HepG2 (cell line): ENCODE data around the gene TSC22D4. TPM values are rescaled to one million over a fixed set of nuclear protein-coding genes. Genes with fewer than 3 reads are reported as not detected.
A peak's percentile ranks its signal among the peaks of the same experiment; 100 is the strongest.

Experiments
- ARNT ChIP-seq: fragments of 450-650 bp; IDR thresholded peaks from 2 replicates; pipeline ENCODE4 v1.6.1; 2017
- ATF7-NPFF ChIP-seq: sonication (generic); formaldehyde crosslinking; IDR thresholded peaks from 2 replicates; pipeline ENCODE4 v1.8.1; 2023; ENCODE audit warnings: mild to moderate bottlenecking, low read depth, missing genetic modification reagents, moderate library complexity
- CC2D1A ChIP-seq: sonication (generic); formaldehyde crosslinking; IDR thresholded peaks from 2 replicates; pipeline ENCODE4 v1.8.1; 2023; ENCODE audit warnings: mild to moderate bottlenecking, missing genetic modification reagents
- DNMT1 ChIP-seq: sonication (generic); formaldehyde crosslinking; IDR thresholded peaks from 2 replicates; pipeline ENCODE4 v1.5.1; 2020; ENCODE audit warnings: mild to moderate bottlenecking, missing genetic modification reagents
- ELF3 ChIP-seq: IDR thresholded peaks from 2 replicates; pipeline ENCODE4 v1.6.1; 2016; ENCODE audit warnings: missing genetic modification reagents, missing compliant biosample characterization
- EP300 ChIP-seq, 3 experiments: sonication (generic) in 1 of 3; formaldehyde crosslinking in 1 of 3; IDR thresholded peaks; 2 replicates each; pipeline versions ENCODE4 v1.5.1 to v1.6.1; 2011 to 2020; ENCODE audit warnings: low read depth in 2 of 3, low read length in 2 of 3, borderline replicate concordance in 1 of 3, improper control_type of control experiment in 1 of 3, mild to moderate bottlenecking in 1 of 3, missing genetic modification reagents in 1 of 3, moderate library complexity in 1 of 3
- FOXO1 ChIP-seq: sonication (generic); formaldehyde crosslinking; IDR thresholded peaks from 2 replicates; pipeline ENCODE4 v1.4.0; 2020; ENCODE audit warnings: missing genetic modification reagents
- GZF1 ChIP-seq: sonication (generic); formaldehyde crosslinking; IDR thresholded peaks from 2 replicates; pipeline ENCODE4 v1.5.1; 2020; ENCODE audit warnings: mild to moderate bottlenecking, missing genetic modification reagents
- HOXA9 ChIP-seq: sonication (generic); formaldehyde crosslinking; IDR thresholded peaks from 2 replicates; pipeline ENCODE4 v1.8.1; 2022; ENCODE audit warnings: missing genetic modification reagents, mild to moderate bottlenecking, moderate library complexity, borderline replicate concordance
- KAT7 ChIP-seq: IDR thresholded peaks from 2 replicates; pipeline ENCODE4 v1.6.1; 2018; ENCODE audit warnings: borderline replicate concordance, missing compliant biosample characterization
- PLSCR1 ChIP-seq: sonication (generic); formaldehyde crosslinking; IDR thresholded peaks from 2 replicates; pipeline ENCODE4 v1.5.0; 2020; ENCODE audit warnings: missing genetic modification reagents, mild to moderate bottlenecking, borderline replicate concordance
- RAD51 ChIP-seq: fragments of 450-650 bp; IDR thresholded peaks from 2 replicates; pipeline ENCODE4 v1.6.1; 2016; ENCODE audit warnings: borderline replicate concordance
- SATB2 ChIP-seq: sonication (generic); formaldehyde crosslinking; IDR thresholded peaks from 2 replicates; pipeline ENCODE4 v1.5.0; 2020; ENCODE audit warnings: missing genetic modification reagents
- SNAPC2 ChIP-seq: sonication (generic); formaldehyde crosslinking; IDR thresholded peaks from 2 replicates; pipeline ENCODE4 v1.8.1; 2022; ENCODE audit warnings: mild to moderate bottlenecking, missing genetic modification reagents
- XRCC5 ChIP-seq: fragments of 200-400 bp; formaldehyde crosslinking; optimal IDR thresholded peaks from 2 replicates; pipeline ENCODE3; 2017; ENCODE audit warnings: mild to moderate bottlenecking, low read length
- ZBTB33 ChIP-seq: sonication (generic); formaldehyde crosslinking; IDR thresholded peaks from 2 replicates; pipeline ENCODE4 v1.4.0; 2020; ENCODE audit warnings: missing genetic modification reagents
- ZIK1 ChIP-seq: sonication (generic); formaldehyde crosslinking; IDR thresholded peaks from 2 replicates; pipeline ENCODE4 v1.5.0; 2020; ENCODE audit warnings: mild to moderate bottlenecking, low read depth, missing genetic modification reagents, borderline replicate concordance
- ZNF354B ChIP-seq: sonication (generic); formaldehyde crosslinking; IDR thresholded peaks from 2 replicates; pipeline ENCODE4 v1.8.0; 2022; ENCODE audit warnings: mild to moderate bottlenecking, missing genetic modification reagents
- ZNF430 ChIP-seq: sonication (generic); formaldehyde crosslinking; IDR thresholded peaks from 2 replicates; pipeline ENCODE4 v1.9.0; 2021; ENCODE audit warnings: mild to moderate bottlenecking, missing genetic modification reagents
- ZNF564 ChIP-seq: sonication (generic); formaldehyde crosslinking; IDR thresholded peaks from 2 replicates; pipeline ENCODE4 v1.8.1; 2023; ENCODE audit warnings: mild to moderate bottlenecking, missing genetic modification reagents
- ZNF609 ChIP-seq: sonication (generic); formaldehyde crosslinking; IDR thresholded peaks from 2 replicates; pipeline ENCODE4 v1.4.0; 2020; ENCODE audit warnings: mild to moderate bottlenecking, missing genetic modification reagents, borderline replicate concordance
- ZNF670 ChIP-seq: sonication (generic); formaldehyde crosslinking; IDR thresholded peaks from 2 replicates; pipeline ENCODE4 v1.8.0; 2022; ENCODE audit warnings: mild to moderate bottlenecking, missing genetic modification reagents, borderline replicate concordance
- ZNF691 ChIP-seq: sonication (generic); formaldehyde crosslinking; IDR thresholded peaks from 2 replicates; pipeline ENCODE4 v1.4.0; 2020; ENCODE audit warnings: missing genetic modification reagents, low read depth, mild to moderate bottlenecking, borderline replicate concordance
- polyA plus RNA-seq, 8 experiments: library from polyadenylated mRNA; depleted of rRNA in 3 of 8; stranded (reverse) in 7 of 8; unstranded in 1 of 8; fragments of >200 nt; fragmentation: Illumina TruSeq in 4 of 8; extraction: Trizol in 4 of 8; gene quantifications; 2 replicates each; pipeline versions ENCODE4 v1.2.1 to v1.2.3, GENCODE V29; 2011 to 2016; ENCODE audit warnings: low read depth in 4 of 8, missing spikeins in 1 of 8, mixed read lengths in 1 of 8; ENCODE audit not compliant: insufficient read depth in 1 of 8
- total RNA-seq, 5 experiments: library from RNA; depleted of rRNA; stranded (reverse); fragments of >200 nt; fragmentation: Illumina TruSeq; extraction: Trizol; gene quantifications; 2 replicates each; pipeline ENCODE4 v1.2.3, GENCODE V29; 2016; ENCODE audit warnings: low read depth in 1 of 5

Gene TSC22D4
- total and polyA plus RNA-seq, 2 of the 13 experiments (the other 11 are each of a cell fraction or from before 2014, with no cell fraction given) = 7.7 to 8.7 TPM

DNA sequence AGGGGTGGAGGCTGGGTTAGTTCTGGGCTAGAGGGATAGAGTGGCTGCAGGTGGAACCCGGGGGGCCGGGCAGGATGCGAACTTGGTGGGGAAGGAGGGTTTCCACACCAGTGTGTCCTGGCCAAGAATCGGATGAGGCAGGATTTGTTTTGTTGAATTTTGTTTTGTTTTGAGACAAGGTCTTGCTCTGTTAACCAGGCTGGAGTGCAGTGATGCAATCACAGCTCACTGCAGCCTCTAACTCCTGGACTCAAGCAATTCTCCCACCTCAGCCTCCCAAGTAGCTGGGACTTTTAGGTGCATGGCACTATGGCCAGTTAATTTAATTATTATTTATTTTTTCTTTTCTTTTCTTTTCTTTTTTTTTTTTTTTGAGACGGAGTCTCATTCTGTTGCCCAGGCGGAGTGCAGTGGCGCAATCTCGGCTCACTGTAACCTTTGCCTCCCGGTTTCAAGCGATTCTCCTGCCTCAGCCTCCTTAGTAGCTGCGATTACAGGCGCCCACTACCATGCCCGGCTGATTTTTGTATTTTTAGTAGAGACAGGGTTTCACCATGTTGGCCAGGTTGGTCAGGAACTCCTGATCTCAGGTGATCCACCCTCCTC lies 29.7 kb downstream of the TSC22D4 start (continued):
- TF ChIP-seq ZNF691 (CRISPR knock-in tag) (no peak), EP300 (IDR thresholded peaks at IDR 0.05; ENCODE audit: low read depth in 2 of 2, low read length in 2 of 2) (no peak), EP300 (CRISPR knock-in tag; IDR thresholded peaks at IDR 0.05; ENCODE audit: borderline replicate concordance) (no peak), GZF1 (CRISPR knock-in tag) (no peak), ZIK1 (CRISPR knock-in tag) (no peak), XRCC5 (no peak), CC2D1A (CRISPR knock-in tag) (0 out of 2 replicates have a peak, but pooled peaks have one; percentile 37), RAD51 (no peak), DNMT1 (CRISPR knock-in tag) (no peak), ARNT (no peak), PLSCR1 (CRISPR knock-in tag) (no peak), ZNF609 (CRISPR knock-in tag) (no peak), FOXO1 (no peak), ZNF430 (no peak), ZNF564 (CRISPR knock-in tag) (no peak), ATF7-NPFF (CRISPR knock-in tag) (no peak), KAT7 (CRISPR knock-in tag) (no peak; the same call in 1 of the 2 replicates), ZNF354B (CRISPR knock-in tag) (no peak), SNAPC2 (no peak), HOXA9 (CRISPR knock-in tag) (no peak), ZNF670 (no peak), ZBTB33 (CRISPR knock-in tag) (0 out of 2 replicates have a peak, but pooled peaks have one; percentile 5), SATB2 (CRISPR knock-in tag) (no peak), ELF3 (CRISPR knock-in tag) (no peak)
